SH-SY5Y (cell line): ENCODE data around the gene NT5C3A.

Experiments
- GATA2 ChIP-seq: IDR thresholded peaks from 2 replicates; pipeline ENCODE4 v1.6.1; 2011; ENCODE audit warnings: mild to moderate bottlenecking, low read depth, low read length
- GATA3 ChIP-seq: IDR thresholded peaks from 2 replicates; pipeline ENCODE4 v1.6.1; 2011; ENCODE audit warnings: low read depth, mild to moderate bottlenecking, low read length, moderate library complexity

Gene NT5C3A

DNA sequence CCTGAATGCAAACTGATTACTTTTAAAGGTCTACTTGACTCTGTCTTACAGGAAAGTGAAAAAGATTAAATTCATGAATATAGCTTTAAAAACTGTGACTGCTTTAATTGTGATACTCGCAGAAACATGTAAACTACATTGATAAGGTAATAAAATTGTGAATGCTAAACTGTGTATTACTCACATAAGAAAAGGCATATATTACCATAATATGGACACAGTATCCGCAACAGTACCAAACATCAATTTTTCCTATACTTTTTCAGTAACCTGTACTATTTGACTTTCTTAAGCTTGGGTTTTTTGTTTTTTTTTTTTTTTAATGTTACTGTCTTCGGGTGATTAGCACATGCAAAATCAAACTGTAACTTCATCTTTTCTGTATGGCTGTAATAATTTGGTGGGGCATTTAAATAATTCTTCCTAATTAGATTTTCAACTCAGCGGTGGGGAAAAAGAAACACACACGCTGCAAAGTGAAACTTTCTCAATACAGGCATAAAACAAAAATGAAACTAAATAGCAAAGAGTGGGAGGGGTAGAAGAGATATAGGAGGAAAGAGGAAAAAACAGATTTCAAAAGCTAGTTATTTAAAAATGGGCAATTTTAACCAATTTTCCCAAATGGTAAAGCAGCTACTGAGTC, 23.2 kb downstream of the NT5C3A start:
- TF ChIP-seq GATA3 (no peak), GATA2 (no peak)

DNA sequence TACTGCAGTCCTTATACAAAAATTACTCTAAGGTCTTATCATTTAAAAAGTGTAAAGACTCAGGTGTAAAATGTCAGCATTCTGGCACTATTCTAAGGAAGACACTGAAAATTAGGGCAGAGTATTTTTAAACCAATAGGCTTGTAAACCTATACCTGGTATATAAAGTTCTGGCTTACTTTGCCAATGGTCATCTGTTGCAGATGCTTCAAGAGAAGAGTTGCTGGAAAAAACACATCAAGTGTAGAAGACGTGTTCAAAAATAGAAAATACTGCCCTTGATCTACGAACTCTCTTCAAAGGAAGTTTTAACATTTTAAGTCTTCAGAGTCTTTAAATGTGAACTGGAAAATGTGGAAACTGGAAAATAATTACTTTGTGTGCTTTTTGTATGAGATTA, 23.9 kb downstream of the NT5C3A start:
- TF ChIP-seq GATA2 (no peak), GATA3 (no peak)

DNA sequence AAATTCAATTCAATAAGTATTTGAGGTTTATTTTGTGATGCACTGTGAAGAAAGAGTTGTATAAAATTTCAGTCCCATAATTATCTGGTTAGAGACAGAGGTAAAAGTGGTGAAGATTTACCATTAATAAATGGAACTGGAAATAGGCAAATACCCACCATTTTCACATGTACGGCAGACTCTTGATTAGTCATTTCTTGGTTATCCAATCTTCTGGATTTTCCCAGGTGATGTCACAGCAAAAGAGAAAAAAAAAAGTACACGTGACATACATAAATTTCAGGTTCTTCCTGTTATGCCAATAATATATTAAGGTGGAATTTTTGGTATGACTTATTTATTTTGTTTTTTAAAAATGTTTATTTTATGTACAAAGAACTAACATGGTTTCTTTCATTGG, 26.8 kb downstream of the NT5C3A start:
- TF ChIP-seq GATA3 (no peak), GATA2 (no peak)

DNA sequence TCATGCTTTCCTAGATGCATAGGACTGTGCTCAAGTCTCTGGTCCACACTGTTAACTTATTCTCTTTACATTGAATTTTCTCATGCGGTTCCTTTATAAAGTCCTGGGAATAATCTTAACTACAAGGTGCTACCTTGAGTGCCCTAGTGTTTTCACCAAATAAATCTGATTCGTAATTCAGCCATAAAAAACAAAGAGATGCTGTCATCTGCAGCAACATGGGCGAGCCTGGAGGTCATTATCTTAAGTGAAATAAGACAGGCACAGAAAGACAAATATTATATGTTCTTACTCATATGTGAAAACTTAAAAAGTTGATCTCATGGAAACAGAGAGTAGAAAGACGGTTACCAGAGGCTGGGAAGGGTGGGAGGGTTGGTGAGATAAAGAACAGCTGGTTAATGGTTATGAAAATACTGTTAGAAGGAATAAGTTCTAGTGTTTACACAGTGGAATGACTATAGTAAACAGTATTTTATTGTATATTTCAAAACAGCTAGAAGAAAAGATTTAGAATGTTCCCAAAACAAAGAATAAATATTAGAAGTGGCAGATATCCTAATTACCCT, 38.3 kb downstream of the NT5C3A start:
- TF ChIP-seq GATA3 (no peak), GATA2 (no peak)

DNA sequence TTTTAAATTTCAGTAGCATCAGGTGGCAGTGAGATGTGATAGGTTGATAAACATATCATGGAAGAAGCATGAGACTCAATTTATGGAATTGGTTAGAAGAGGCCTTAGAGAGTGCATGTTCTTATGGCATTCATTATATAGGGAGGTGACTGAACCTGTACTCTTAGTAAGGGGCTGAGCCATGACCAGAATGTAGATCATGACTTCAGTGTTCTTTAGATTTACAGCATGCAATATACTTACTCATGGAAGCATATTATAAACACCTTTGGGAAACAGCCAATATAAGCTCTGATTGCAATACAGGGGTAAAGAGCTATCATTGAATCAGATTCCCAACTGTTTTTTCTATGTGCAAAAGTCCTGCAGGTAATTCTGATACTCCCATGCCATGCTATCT, 50.2 kb downstream of the NT5C3A start:
- TF ChIP-seq GATA2 (no peak), GATA3 (no peak)

DNA sequence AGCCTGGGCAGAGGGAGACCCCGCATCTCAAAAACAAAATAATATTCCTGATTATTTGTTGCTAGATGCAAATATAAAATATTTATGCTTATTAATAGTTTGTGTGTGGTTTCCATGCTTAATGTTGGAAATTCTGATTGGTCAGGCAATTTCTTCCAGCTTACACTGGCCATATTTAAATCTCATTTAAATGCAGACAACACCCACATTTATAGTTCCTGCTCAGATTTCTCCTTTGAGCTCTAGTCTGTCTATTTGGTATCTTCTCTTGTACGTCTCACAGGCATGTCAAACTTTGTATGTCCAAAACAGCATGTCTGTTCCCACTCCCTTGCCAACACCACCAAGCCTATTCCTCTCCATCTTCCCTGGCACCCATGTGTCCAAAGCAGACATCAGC, 52.8 kb downstream of the NT5C3A start:
- TF ChIP-seq GATA2 (no peak), GATA3 (no peak)
